Peyer's patch (tissue), 4 donors: ENCODE measurements around the gene EGFL7.
A peak's percentile ranks its signal among the peaks of the same experiment; 100 is the strongest.

Source experiments
- POLR2A ChIP-seq, 2 donors: fragments of 450-650 bp; IDR thresholded peaks; one replicate each; pipeline ENCODE4 v1.5.1; 2017; ENCODE audit warnings: antibody characterized with exemption in 2 of 2, mild to moderate bottlenecking in 2 of 2, moderate library complexity in 2 of 2
- TF ChIP-seq, protein P1 (sequence below), 6 experiments: fragments of 450-650 bp in 4 of 6; fragments of 200-600 bp in 2 of 6; sonication (generic) in 1 of 6; IDR thresholded peaks; one replicate each; pipeline ENCODE4 v1.5.1; 2017 to 2019; ENCODE audit warnings: antibody characterized with exemption in 6 of 6, mild to moderate bottlenecking in 3 of 6, moderate library complexity in 1 of 6

DNA sequence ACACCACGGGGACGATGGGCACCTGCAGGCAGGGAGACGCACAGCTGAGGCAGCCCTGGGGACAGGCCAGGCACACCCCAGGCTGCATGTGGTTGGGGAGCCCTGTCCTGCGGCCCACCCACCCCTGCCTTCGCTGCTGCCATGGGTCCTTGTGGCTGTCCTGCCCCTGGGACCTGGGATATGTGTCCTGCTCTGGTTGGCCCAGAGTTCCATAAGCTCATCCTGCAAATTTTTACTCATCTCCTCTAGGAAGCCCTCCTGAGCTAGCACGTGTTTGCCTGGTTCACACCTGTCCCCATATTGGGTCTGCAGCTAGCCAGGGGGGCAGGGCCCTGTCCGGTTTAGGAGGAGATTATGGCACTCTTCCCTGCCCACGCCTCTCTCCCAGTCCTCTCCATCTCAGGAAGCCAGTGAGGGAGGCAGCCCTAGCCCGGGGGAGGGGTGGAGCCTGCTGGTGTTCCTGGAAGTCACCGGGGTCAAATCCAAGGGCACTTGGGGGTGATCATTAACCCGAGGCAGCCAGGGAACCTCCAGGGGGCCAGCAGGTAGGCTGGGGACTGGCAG, 12.2 kb downstream of the EGFL7 start:
- TF ChIP-seq, protein P1, sequence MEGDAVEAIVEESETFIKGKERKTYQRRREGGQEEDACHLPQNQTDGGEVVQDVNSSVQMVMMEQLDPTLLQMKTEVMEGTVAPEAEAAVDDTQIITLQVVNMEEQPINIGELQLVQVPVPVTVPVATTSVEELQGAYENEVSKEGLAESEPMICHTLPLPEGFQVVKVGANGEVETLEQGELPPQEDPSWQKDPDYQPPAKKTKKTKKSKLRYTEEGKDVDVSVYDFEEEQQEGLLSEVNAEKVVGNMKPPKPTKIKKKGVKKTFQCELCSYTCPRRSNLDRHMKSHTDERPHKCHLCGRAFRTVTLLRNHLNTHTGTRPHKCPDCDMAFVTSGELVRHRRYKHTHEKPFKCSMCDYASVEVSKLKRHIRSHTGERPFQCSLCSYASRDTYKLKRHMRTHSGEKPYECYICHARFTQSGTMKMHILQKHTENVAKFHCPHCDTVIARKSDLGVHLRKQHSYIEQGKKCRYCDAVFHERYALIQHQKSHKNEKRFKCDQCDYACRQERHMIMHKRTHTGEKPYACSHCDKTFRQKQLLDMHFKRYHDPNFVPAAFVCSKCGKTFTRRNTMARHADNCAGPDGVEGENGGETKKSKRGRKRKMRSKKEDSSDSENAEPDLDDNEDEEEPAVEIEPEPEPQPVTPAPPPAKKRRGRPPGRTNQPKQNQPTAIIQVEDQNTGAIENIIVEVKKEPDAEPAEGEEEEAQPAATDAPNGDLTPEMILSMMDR (IDR thresholded peaks at IDR 0.05) = peak in 1 of 6 experiments; percentile 3
- no peak for TF ChIP-seq POLR2A (IDR thresholded peaks at IDR 0.05)
